ENCODE results near the gene PATJ. TPM values are rescaled to one million over a fixed set of nuclear protein-coding genes. Genes with fewer than 3 reads are reported as not detected.

Gene PATJ
- total RNA-seq, 1 experiment from 2014 or later = 48.8 TPM

- no peak for ATAC-seq
- Histone ChIP-seq H3K9ac (ENCODE audit: low read length) (no peak overlapping the region), H3K27me3 (ENCODE audit: insufficient read depth, low read length) (no peaks in the 10 kb centered on the region), H3K9me2 (ENCODE audit: insufficient read depth) (no peaks in the 10 kb centered on the region), H3K79me2 (ENCODE audit: insufficient read depth, low read length) (no peaks in the 10 kb centered on the region), H3K4me3 (replicated peaks in 1 of 2; ENCODE audit: low read depth in 1 of 2, low read length in 2 of 2) (no peak overlapping the region), H4K20me1 (ENCODE audit: insufficient read depth) (no peaks in the 10 kb centered on the region), H3K4me2 (ENCODE audit: low read length) (no peak overlapping the region), H3K27ac (ENCODE audit: low read depth, low read length) (no peak overlapping the region), H3K36me3 (ENCODE audit: control insufficient read depth in 1 of 2, insufficient read depth in 2 of 2, low read length in 2 of 2) (no peaks in the 10 kb centered on the region), H3K9me3 (ENCODE audit: control insufficient read depth in 1 of 2, insufficient read depth in 1 of 2, low read depth in 1 of 2, low read length in 2 of 2) (no peaks in the 10 kb centered on the region), H2AFZ (ENCODE audit: low read depth, low read length, poor library complexity, severe bottlenecking) (no peak overlapping the region), H3K4me1 (ENCODE audit: control insufficient read depth in 1 of 2, insufficient read depth in 2 of 2, low read length in 2 of 2) (no peaks in the 10 kb centered on the region)
- TF ChIP-seq SRF (IDR thresholded peaks at IDR 0.05; ENCODE audit: low read depth) (no peak), TCF7L2 (IDR thresholded peaks at IDR 0.05; ENCODE audit: borderline replicate concordance, extremely low read depth, insufficient read depth, insufficient read length) (no peak), REST (IDR thresholded peaks at IDR 0.05; ENCODE audit: low read depth) (no peak), EGR1 (IDR thresholded peaks at IDR 0.05; ENCODE audit: low read depth) (no peak), ZFX (IDR thresholded peaks at IDR 0.05) (no peak), POLR2AphosphoS5 (IDR thresholded peaks at IDR 0.05; ENCODE audit: low read depth, low read length) (no peak), ATF3 (IDR thresholded peaks at IDR 0.05) (no peak), ELF1 (IDR thresholded peaks at IDR 0.05; ENCODE audit: borderline replicate concordance, low read depth) (no peak), SIN3A (IDR thresholded peaks at IDR 0.05; ENCODE audit: low read depth) (no peak), MAX (IDR thresholded peaks at IDR 0.05) (no peak), SP1 (IDR thresholded peaks at IDR 0.05; ENCODE audit: low read depth) (no peak), CEBPB (IDR thresholded peaks at IDR 0.05; ENCODE audit: low read depth) (no peak), CTCF (IDR thresholded peaks at IDR 0.05 in 2 of 3, conservative IDR thresholded peaks at IDR 0.05 in 1 of 3; ENCODE audit: borderline replicate concordance in 1 of 3, insufficient read depth in 1 of 3, low read depth in 2 of 3, low read length in 2 of 3) (no peak), ZBTB33 (IDR thresholded peaks at IDR 0.05; ENCODE audit: extremely low read depth, insufficient replicate concordance, low read length) (no peak), YY1 (IDR thresholded peaks at IDR 0.05; ENCODE audit: extremely low read depth, insufficient replicate concordance, low read depth, low read length) (no peak), POLR2A (IDR thresholded peaks at IDR 0.05; ENCODE audit: borderline replicate concordance, extremely low read depth, insufficient read depth, insufficient read length) (no peak), JUND (IDR thresholded peaks at IDR 0.05) (no peak), FOSL1 (IDR thresholded peaks at IDR 0.05; ENCODE audit: low read depth) (no peak), EZH2phosphoT487 (IDR thresholded peaks at IDR 0.05; ENCODE audit: borderline replicate concordance) (no peak)
- BruUV-seq (replicated peaks) = no TSS peak
- intact Hi-C loops (cut with micrococcal nuclease) = no loop called here
- ChIA-PET CTCF (no interaction called here), POLR2A (no interaction called here), RAD21 (ENCODE audit: low non-redundant PET in 1 of 2, low total read pairs in 2 of 2, uncharacterized antibody in 2 of 2, unreplicated experiment in 2 of 2) (no interaction called here)
- no peak for DNase-seq (ENCODE audit: low read depth, low spot score)
These were observed 233.4 kb downstream of the PATJ start for GRCh38 chr1:61975638-61976037.
